NOMO-1 (cell line): ENCODE measurements around the gene SCAPER.
A peak's percentile ranks its signal among the peaks of the same experiment; 100 is the strongest.
"Not testable (repeated sequence)": the region's sequence is repeated elsewhere in the genome, so short reads cannot be mapped to it uniquely, and the experiment has no call there.

Experiments used
- DNase-seq, 2 experiments: peaks; one replicate each; lab custom pipeline; 2025; ENCODE audit not compliant: unreplicated experiment in 2 of 2; lab: John Stamatoyannopoulos, UW

Gene SCAPER

GRCh38 chr15:76333720-76334437 is 571.3 kb downstream of the SCAPER start:
- no peak for DNase-seq

- DNase-seq = no peak
Observed at GRCh38 chr15:76333309-76333708, 571.8 kb downstream of the SCAPER start.

DNA sequence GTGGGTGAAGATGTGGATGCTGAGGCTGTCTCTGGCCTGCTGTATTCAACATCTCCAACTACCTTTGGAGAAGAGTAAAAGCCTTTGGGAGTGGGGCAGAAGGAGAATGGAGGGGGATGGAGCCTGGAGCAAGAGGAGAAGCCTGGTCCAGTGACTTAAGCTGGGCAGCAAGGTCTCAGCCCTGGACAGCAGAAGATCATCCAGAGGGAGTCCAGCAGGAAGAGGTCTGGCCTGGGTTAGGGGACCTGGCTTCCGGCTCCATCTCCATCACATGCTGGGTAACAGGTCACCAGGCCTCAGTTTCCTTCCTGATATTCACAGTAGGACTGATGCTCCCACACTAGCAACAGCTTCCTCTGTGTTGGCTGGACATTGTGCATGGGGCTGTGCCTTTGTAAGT is 572.3 kb downstream of the SCAPER start:
- DNase-seq = no peak

DNA sequence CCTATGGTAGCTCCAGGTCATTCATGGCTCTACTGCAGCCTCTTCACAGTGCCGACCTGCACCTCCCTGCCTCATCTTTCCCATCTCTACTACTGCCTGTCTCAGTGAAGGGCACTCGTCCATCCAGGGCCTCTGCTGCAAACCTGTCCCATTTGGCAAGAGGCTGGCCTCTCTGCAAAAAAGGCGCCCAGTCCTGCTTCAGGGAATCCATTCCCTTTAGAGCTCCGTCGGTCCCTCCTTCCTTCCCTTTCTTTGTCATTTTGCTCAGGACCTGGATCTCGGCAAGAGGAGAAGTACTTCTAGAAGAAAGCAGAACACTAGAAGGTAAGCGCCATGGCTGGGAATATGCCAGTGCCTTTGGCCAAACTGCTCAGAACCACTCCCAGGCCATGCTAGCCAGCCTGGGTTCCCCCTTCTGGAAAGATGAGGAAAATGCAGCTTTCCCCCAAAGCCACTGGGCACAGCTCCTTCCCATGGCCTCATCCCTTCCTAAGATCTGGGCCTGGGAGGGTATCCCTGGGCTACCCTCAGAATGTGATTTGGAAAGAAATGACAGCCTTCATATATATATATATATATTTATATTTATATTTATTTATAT is 575.0 kb downstream of the SCAPER start:
- DNase-seq = no peak

DNA sequence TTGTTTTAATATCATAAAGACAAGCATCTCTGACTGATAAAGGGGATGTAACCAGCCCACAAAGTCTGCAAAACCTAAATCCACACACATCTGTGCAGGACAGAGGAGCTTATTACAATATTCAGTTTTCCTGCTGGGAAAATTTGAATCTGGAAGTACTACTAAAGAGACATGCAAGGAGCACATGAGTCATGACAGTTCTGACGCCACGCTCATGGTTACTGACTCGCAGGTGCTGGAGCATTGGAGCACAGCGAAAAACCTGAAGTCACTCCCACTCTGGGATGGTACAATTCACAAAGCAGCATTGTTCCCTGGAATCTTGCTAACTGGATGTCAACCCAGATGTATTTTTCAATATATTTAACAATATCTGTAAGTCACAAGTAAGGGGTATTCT is 576.2 kb downstream of the SCAPER start:
- no peak for DNase-seq

DNA sequence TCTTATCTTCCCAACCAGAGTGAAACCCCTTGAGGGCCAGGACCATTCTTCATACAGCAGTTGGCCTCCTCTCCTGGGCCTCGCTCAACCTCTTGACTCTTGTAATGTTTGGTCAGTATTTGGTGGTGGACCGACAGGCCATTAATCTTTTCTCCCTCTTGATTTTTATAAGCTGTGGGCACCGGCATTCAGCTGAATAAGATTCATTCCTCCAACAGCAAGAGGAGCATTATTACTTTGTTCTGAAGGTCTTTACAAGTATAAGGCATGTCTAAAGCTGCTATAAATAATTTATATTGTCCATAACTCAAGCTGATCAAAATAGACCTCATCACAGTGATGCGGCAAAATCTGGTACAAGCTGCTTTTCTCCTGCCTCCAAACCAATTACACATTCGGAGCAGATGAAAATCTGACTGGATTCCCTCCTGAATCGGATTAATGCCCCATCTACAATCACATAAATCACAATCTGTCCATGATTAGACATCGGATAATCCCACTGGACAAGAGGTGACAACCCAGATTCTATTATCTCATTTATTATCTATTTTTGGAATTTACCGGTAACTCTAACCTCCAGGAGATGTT is 576.9 kb downstream of the SCAPER start:
- DNase-seq = no peak

DNA sequence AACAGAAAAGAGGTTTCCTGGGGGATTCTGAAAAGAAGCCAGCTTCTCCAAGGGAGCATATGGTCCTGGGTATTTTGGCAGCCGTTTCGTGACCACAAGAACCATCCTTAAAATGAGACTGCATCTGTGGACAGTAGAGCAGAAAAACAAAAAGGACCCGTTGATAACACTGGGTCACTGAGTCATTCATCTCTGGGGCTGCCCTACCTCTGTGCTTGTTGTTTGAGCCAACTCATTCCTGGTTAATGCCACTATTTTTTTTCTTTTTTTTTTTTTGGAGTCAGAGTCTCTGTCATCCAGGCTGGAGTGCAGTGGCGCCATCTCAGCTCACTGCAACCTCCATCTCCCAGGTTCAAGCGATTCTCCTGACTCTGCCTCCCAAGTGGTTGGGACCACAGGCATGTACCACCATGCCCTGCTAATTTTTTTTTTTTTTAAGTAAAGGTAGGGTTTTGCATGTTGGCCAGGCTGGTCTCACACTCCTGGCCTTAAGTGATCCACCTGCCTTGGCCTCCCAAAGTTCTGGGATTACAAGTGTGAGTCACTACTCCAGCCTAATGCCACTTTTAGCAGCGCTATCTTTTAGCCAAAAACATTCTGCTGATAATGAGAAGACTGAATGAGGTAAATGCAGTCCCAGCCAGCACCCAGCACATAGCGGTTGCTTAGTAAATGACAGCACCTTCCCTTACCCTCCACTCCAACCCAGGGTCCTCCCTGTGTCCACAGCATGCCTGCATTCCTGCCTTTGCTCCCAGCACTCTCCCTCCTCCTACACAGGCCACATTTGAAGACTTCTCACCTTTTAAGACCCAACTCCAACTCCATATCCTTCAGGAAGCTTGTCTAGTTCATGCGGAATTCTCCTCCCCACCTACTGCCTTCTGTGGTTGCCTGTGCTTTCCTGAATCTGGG is 577.7 kb downstream of the SCAPER start:
- no peak for DNase-seq

- no peak for DNase-seq
Observed at GRCh38 chr15:76325704-76326103, 579.4 kb downstream of the SCAPER start.

GRCh38 chr15:76324066-76324465 is 581.1 kb downstream of the SCAPER start:
- no peak for DNase-seq

- no peak for DNase-seq
Observed at GRCh38 chr15:76321602-76322001, 583.5 kb downstream of the SCAPER start.

- DNase-seq = no peak
Observed at GRCh38 chr15:76321171-76321570, 584.0 kb downstream of the SCAPER start.

GRCh38 chr15:76320012-76320411 is 585.1 kb downstream of the SCAPER start:
- no peak for DNase-seq

DNA sequence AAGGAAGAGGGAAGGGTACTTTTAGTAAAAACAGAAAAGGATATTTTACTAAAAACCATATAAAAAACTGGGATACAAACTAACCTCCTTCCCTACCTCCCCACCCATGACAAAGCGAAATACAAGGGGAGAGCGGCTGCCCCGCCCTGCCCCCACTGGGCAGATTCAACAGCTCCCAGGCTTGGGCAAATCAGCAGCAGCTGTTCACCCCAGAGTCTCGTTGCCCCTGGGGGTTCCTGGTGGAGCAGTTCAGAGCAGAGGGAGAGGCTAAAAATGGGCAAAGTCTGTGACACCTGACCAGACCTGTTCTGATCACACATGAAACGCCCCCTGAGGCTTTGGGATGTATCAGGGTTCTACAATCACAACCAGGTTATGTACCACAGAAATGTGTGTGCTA is 591.4 kb downstream of the SCAPER start:
- no peak for DNase-seq

GRCh38 chr15:76313175-76313567 is 592.0 kb downstream of the SCAPER start:
- DNase-seq = not testable (repeated sequence)

DNA sequence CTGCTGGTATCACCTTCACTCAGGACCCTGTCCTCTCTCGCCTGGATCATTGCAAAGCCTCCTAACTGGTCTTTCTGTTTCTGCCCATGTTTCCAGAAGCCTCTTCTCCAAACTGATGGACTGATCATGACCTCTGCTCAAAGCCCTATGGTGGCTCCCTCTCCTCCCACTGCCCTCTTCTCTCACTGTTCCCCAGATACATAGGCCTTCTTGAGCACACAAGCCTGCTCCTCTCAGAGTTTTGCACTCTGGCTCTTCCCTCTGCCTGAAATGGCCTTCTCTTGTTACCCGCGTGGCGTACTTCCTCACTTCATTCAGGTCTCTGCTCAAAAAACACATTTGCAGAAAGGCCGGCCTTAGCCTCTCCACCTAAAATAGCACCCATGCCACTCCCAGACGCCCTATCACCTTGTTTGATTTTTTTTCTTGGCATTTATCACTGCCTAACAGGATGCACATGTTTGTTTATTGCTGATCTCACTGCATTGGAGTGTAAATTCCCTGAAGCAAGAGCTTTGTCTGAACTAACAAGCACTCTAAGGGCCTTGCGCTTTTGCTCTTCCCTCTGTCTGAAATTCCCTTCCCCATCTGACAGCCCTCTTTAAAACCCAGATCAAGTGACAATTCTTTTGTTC is 592.5 kb downstream of the SCAPER start:
- DNase-seq = no peak

GRCh38 chr15:76311100-76311953 is 593.8 kb downstream of the SCAPER start, which contains the start of gene ETFA:
ETFA (minus strand) TSS chr15:76311469; CDS start chr15:76311388, 81 bp downstream.
- peak; percentile 92 to 96 for DNase-seq

DNA sequence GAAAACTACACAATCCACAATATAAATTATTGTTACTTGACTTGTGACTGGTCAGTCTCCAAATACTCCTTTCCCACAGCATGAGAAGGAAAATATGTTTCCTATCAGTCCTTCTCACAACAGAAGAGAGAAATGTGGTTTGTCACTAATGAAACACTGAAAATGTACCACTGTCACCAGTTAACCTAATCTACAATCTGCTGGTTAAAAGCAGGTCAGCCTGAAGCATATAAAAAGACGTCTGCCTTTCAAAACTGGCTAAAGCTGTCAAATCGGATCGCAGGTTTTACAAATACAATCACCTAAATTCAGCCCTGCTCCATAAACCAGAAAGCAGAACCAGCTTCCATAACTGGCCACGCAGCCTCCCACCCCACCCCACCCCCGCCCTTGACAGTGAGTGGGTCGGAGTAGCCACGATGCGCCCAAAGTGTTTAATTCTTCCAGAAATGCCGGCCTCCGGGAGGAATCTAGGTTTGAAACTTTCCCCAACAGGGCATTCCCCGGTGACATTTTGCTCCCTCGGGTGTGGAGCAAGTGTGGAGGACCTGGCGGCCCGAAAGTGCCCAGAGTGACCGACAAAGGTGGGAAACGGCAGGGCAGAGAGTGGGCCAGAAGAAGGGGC is 594.6 kb downstream of the SCAPER start:
- peak in 1 of 2 experiments; percentile 41 for DNase-seq

GRCh38 chr15:76309601-76310330 is 595.4 kb downstream of the SCAPER start:
- no peak for DNase-seq

GRCh38 chr15:76303909-76304308 is 601.2 kb downstream of the SCAPER start:
- DNase-seq = no peak
